Tongue (tissue), 2 donors: Measurements from ENCODE around the gene CDH26. TPM values are rescaled to one million over a fixed set of nuclear protein-coding genes. Genes with fewer than 3 reads are reported as not detected.

Experiments used
- DNase-seq: peaks from one replicate; pipeline ENCODE4 v3.0.0-alpha.2; 2015
- total RNA-seq: library from RNA; depleted of rRNA; stranded (reverse); fragments of >200 nt; gene quantifications from one replicate; pipeline ENCODE4 v1.2.3, GENCODE V29; 2014

CDH26 gene
- total RNA-seq, 1 donor from 2014 or later, result 3.4 TPM

- no peak for DNase-seq
These were observed 105.6 kb downstream of the CDH26 start for GRCh38 chr20:60063739-60064380.

Other genes with a start within 250 kb of the CDH26 start
- gene SYCP2, start 24.8 kb upstream of the CDH26 start, total RNA-seq, result 6.6 TPM
- gene PPP1R3D, start 18.1 kb upstream of the CDH26 start, total RNA-seq, result 7.5 TPM
- 11.5 TPM for gene FAM217B, start 18.0 kb upstream of the CDH26 start, total RNA-seq